Liver (tissue), 3 donors: ENCODE measurements around the gene PRKAR1B.

ENCODE experiments used
- ATF3 ChIP-seq: IDR thresholded peaks from 2 replicates; pipeline ENCODE4 v1.6.1; 2016; ENCODE audit warnings: antibody characterized with exemption
- EGR1 ChIP-seq, 2 donors: IDR thresholded peaks; 2 replicates each; pipeline ENCODE4 v1.6.1; 2016 to 2018; ENCODE audit warnings: antibody characterized with exemption in 2 of 2, low read depth in 2 of 2
- FOXA2 ChIP-seq: IDR thresholded peaks from 2 replicates; pipeline ENCODE4 v1.6.1; 2016; ENCODE audit warnings: antibody characterized with exemption
- MAX ChIP-seq: IDR thresholded peaks from 2 replicates; pipeline ENCODE4 v1.6.1; 2016; ENCODE audit warnings: antibody characterized with exemption
- RAD21 ChIP-seq, 2 donors: IDR thresholded peaks; 2 replicates each; pipeline ENCODE4 v1.6.1; 2016; ENCODE audit warnings: antibody characterized with exemption in 2 of 2, mild to moderate bottlenecking in 2 of 2
- SP1 ChIP-seq: IDR thresholded peaks from 2 replicates; pipeline ENCODE4 v1.6.1; 2018; ENCODE audit warnings: antibody characterized with exemption, mild to moderate bottlenecking
- TAF1 ChIP-seq: conservative IDR thresholded peaks from 2 replicates; pipeline ENCODE4 v1.6.1; 2016; ENCODE audit warnings: antibody characterized with exemption, mild to moderate bottlenecking
- YY1 ChIP-seq: IDR thresholded peaks from 2 replicates; pipeline ENCODE4 v1.6.1; 2016; ENCODE audit warnings: antibody characterized with exemption, mild to moderate bottlenecking
- ZBTB33 ChIP-seq: IDR thresholded peaks from 2 replicates; pipeline ENCODE4 v1.6.1; 2016; ENCODE audit warnings: antibody characterized with exemption
- TF ChIP-seq, protein P1 (sequence below): fragments of 150-350 bp; IDR thresholded peaks from 2 replicates; pipeline ENCODE4 v1.5.1; 2017; ENCODE audit warnings: improper control_type of control experiment, low read depth, low read length; ENCODE audit not compliant: missing input control
- TF ChIP-seq, protein P2 (sequence below): IDR thresholded peaks from 2 replicates; pipeline ENCODE4 v1.6.1; 2016; ENCODE audit warnings: antibody characterized with exemption, mild to moderate bottlenecking
- donor health status: healthy.
- donor health status: healthy.

- TF ChIP-seq ZBTB33 (no peak), TAF1 (no peak), MAX (no peak), YY1 (no peak), RAD21 (IDR thresholded peaks at IDR 0.05) (no peak), SP1 (no peak), EGR1 (IDR thresholded peaks at IDR 0.05; ENCODE audit: low read depth in 2 of 2) (no peak), FOXA2 (no peak), ATF3 (no peak)
- TF ChIP-seq, protein P1, sequence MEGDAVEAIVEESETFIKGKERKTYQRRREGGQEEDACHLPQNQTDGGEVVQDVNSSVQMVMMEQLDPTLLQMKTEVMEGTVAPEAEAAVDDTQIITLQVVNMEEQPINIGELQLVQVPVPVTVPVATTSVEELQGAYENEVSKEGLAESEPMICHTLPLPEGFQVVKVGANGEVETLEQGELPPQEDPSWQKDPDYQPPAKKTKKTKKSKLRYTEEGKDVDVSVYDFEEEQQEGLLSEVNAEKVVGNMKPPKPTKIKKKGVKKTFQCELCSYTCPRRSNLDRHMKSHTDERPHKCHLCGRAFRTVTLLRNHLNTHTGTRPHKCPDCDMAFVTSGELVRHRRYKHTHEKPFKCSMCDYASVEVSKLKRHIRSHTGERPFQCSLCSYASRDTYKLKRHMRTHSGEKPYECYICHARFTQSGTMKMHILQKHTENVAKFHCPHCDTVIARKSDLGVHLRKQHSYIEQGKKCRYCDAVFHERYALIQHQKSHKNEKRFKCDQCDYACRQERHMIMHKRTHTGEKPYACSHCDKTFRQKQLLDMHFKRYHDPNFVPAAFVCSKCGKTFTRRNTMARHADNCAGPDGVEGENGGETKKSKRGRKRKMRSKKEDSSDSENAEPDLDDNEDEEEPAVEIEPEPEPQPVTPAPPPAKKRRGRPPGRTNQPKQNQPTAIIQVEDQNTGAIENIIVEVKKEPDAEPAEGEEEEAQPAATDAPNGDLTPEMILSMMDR = no peak
- TF ChIP-seq, protein P2, sequence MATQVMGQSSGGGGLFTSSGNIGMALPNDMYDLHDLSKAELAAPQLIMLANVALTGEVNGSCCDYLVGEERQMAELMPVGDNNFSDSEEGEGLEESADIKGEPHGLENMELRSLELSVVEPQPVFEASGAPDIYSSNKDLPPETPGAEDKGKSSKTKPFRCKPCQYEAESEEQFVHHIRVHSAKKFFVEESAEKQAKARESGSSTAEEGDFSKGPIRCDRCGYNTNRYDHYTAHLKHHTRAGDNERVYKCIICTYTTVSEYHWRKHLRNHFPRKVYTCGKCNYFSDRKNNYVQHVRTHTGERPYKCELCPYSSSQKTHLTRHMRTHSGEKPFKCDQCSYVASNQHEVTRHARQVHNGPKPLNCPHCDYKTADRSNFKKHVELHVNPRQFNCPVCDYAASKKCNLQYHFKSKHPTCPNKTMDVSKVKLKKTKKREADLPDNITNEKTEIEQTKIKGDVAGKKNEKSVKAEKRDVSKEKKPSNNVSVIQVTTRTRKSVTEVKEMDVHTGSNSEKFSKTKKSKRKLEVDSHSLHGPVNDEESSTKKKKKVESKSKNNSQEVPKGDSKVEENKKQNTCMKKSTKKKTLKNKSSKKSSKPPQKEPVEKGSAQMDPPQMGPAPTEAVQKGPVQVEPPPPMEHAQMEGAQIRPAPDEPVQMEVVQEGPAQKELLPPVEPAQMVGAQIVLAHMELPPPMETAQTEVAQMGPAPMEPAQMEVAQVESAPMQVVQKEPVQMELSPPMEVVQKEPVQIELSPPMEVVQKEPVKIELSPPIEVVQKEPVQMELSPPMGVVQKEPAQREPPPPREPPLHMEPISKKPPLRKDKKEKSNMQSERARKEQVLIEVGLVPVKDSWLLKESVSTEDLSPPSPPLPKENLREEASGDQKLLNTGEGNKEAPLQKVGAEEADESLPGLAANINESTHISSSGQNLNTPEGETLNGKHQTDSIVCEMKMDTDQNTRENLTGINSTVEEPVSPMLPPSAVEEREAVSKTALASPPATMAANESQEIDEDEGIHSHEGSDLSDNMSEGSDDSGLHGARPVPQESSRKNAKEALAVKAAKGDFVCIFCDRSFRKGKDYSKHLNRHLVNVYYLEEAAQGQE = no peak
These were observed 18.5 kb upstream of the PRKAR1B start for GRCh38 chr7:745431-746154.
